ENCODE results near the gene PDE1C.
A peak's percentile ranks its signal among the peaks of the same experiment; 100 is the strongest.
"Not testable (repeated sequence)": the region's sequence is repeated elsewhere in the genome, so short reads cannot be mapped to it uniquely, and the experiment has no call there.

PDE1C gene

DNA sequence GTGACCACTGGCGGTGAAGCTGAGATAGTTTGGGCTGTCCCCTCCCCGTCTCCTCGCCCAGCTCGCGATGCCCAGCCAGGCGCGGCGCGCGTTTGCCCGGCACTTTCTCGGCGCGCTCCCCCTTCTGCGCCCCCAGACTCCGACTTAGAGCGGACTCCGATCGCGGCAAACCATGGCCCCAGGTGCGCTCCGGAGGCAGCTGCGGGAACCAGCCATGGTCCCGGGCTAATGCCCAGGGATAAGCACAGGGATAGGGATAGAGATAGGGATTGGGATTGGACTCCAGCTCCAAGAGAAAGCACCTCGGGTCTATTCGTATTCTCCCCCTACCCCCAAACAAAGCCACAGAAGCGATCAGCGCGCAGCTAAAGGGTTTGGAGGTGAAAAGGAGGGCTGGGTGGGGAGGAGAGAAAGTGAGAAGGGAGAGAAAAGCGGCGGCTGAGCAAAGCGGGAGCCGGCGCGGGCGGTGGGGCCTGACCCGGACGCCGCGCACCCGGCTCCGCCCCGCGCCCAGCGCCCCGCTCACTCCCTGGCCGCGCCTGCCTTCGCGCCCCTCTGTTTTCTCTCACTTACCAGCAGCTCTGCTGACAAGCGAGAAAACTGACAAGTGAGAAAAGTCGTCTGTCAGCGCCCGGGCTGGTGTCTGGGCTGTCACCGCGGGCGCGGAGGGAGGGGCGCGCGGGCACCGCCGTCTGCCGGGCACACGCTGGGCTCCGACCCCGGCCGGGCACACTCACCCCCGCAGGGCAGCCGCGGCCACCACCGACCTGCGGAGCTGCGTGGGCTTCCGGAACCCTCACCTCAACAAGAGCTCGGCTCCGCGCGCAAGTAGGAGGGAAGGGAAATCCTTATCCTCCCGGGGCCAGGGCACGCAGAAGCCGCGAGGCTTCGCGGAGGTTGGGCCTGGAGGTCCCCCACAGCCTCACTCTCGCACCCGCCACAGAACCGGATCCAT lies at the start of gene PDE1C:
Gene PDE1C, minus strand, starts transcription at position 2 of the 955 bp plus-strand sequence.
- no peak for DNase-seq (ENCODE audit: low read depth)

DNA sequence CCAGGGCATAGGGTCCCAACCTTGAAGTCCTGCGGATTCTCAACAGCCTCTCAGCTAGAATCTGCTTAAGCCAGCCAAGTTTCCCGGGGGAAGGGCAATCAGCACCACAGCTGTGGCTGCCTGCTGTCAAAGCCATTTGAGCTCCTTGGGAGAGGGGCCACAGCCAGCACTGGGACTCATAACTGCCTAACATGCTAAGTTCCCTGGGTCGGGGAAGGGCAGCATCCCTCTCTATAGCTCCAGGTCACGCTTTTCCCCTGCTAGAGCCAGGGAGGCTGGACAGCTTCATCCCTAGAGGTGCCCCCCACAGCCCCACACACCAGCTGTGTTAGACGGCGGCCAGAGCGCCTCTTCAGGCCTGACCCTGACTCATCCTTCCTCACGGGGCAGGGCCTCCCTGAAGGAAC lies 49.6 kb upstream of the PDE1C start:
- DNase-seq (ENCODE audit: low read depth) = no peak

DNA sequence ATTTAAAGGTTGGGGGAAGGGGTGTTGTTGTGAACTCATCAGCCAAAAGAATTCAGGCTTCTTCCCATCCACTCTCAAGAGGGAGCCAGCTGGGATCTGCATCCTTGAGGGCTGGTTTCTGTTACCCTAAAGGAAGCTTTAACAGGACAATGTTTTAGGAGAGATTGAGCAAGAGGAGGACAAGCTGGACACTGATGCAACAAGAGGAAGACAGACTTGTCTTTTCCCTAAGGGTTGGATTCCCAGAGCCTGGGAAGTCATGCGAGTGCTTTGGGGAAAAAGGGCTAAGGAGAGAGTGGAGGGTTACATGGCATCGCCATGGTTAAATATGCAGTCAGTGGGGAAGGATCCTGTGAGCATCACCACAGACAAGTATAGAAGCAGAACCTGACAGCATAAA lies 47.6 kb upstream of the PDE1C start:
- no peak for DNase-seq (ENCODE audit: low read depth)

DNA sequence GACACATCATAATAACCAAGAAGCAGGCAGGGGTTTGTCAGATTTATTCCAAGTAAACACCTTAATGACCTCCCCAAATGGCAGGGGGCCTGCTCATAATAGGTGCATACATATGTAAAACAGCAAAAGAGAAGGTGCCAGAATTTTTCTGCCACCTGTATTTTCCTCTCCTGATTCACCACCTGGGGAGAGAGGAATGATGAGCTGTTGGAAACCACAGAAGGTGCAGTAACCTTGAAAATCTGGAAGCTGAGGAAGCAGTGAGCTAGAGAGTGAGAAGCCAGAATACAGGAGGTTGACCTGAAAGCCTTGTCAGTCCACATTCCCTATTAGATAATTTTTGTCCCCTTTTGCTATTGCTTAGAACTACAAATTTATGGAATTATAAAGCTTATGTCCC lies 46.2 kb upstream of the PDE1C start:
- no peak for DNase-seq (ENCODE audit: low read depth)

DNA sequence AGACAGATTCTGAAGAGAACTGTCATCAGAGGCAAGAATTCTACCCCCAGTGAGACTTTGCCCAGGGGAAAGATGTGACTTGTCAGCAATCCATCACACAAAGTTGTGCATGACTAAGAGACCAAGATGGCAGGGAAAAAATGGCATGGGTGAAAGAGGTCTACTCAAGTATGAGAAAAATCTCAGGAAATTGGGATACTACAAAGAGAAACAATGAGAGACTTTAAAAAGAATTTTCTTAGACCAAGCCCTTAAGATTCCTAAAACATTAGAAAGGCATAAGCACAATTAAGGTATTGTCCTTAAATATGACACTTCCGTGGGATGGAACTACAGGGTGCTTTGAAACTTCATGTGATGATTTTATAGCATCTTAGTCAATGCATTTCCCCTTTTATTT lies 45.6 kb upstream of the PDE1C start:
- no peak for DNase-seq (ENCODE audit: low read depth)

DNA sequence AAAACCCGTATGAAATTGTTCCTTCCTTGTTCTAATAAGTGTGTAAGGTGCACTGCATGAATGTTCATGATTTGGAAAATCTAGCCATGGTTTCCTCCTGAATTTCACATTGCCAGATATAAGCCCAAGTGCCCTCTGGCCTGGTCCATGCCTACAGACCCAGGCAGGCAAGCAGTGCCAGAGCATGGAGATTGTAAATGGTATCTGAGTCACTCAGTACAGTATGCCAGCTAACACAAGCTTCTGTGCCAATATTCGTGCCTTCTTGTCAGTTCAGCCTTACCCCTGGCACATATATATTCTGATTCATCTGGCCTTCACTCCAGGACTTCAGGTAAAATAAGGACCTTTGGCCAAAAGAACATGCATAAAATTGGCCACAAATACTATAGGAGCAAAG lies 38.4 kb upstream of the PDE1C start:
- no peak for DNase-seq (ENCODE audit: low read depth)

DNA sequence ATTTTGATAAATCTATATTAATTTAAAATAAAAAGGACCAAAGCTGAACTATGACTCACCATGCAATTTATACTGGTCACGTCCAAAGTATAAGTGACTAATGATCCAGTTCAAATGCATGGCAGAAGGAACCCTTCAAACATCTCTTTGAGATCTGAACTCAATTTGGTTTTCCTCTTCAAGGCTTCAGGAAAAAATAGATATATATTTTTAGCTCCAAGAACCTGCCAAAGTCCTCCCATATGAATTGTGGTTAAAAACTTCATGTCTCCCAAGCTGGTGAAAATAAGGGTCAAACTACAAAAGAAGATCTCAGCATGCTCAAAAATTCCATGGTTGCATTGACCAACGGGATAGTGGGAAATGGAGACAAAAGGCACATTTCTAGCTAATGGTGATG lies 34.6 kb upstream of the PDE1C start:
- no peak for DNase-seq (ENCODE audit: low read depth)

DNA sequence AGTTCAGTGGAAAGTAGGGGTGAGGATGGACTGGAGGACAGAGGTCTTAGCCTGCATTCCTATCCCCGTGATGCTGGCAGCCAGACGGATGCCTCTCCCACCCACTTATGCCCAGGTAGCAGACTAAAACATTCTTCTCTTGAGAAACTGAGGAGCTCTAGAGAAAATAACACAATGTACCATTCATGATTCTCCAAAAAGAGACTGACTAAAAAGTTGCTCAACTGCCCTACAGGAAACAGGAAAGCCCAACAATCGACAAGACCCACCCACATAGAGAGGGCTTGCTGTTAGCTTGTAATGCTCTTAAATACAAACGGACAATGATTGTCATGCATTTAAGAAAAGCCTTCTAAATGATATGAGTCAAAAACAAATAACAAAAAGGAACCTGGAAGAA lies 33.2 kb upstream of the PDE1C start:
- no peak for DNase-seq (ENCODE audit: low read depth)

DNA sequence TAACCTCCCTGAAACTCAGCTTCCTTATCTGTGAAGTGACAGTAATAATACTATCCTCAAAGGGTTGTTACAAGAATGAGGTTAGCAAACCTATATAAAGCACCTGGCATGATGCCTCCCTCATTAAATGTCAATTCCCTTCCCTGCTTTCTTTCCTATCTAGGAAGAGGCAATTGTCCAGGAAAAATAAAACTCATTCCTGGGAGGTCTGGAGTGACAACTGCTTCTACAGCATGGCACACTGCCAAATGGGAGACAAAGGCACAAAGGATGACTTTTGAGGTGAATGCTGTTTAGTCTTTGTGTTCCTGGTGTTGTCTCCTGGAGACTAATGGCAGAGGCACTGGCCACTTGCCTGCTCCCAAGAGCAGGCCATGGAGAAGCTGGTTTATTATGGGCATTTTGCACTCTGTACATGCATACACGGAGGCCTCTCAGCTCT lies 32.2 kb upstream of the PDE1C start:
- DNase-seq (ENCODE audit: low read depth) = no peak

DNA sequence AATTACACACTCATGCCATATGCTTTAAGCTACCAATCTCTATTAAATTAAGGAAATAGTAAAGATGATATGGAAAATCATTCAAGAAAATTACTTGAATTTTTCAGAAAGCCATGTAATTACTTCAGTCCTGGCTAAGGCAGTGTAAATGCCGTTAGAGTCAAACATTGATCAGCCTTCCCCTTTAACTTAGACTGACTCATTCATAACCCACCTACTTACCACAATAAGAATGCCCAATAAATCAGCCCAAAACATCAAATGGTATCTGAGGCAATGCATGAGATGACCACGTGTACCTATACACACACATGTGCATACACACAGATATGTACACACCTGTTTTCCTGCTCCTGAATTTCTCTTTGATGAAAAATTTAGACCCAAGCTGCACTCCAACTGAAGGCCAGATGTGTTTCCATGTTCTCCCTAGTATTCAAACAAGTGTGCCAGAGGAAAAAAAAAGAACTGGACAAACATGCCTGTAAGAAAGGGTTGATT lies 30.2 kb upstream of the PDE1C start:
- DNase-seq (ENCODE audit: low read depth) = no peak

DNA sequence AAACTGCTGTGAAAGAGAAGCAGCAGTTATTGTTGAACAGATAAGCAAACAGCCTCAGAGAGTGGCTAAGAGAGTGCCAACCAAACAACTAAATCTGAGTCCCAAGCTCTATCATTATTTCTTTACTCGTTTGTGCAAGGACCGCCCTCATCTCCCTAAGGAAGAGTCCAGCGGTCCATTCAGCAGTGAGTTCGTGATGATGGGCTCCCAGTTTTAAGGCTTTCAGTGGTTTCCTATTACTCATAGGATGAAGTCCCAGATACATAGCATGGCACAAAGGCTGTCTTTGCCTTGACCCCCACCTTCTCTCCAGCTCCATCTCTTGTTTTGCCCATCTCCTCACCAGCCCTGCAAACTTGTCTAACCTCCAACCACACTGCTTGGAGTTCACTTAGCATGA lies 24.3 kb upstream of the PDE1C start:
- no peak for DNase-seq (ENCODE audit: low read depth)

DNA sequence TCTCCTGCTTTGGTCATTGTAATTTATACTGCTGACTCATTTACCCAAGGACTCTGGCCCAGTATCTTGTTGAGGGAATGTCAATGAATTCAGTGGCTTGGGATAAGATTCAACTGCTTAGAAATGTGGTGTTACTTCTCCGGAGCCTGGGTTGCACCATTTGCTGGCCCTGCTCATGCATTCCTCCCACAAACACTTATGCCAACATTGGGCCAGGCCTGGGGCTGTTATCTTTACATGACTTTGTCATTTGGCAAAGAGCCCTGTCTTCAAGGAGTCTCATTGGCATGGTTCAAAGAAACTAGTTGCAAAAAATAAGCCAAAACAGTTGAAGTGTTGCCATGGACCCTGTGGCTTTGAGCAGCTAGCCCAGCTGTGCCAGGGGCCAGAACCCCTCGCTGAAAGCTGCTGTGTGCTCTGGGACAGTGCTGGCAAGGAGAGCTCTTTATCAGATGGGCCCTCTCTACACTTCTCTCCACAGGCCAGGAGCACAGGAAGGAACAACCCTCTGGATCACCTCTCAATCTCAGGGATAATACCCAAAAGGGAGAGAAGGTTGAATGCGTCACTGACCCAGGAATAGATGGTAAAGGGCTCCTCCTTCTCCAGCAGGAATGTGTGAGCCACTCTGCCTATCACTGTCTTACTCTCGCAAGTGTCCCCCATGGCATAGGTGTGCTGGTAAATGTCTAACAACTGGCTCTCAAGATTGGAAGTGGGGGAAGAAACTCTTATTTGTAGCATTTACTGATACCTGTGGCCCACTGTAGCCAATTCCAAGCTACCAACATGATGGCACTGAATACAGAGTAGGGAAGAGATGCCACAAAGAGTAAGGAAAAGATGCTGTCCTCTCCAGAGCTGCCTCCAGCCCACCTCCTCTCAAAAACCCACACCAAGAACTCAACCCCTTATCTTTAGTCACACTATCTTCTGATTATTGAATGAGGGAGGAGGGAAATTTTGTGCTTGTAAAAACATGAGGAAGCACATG lies 23.5 kb upstream of the PDE1C start:
- peak; percentile 14 for DNase-seq (ENCODE audit: low read depth)

DNA sequence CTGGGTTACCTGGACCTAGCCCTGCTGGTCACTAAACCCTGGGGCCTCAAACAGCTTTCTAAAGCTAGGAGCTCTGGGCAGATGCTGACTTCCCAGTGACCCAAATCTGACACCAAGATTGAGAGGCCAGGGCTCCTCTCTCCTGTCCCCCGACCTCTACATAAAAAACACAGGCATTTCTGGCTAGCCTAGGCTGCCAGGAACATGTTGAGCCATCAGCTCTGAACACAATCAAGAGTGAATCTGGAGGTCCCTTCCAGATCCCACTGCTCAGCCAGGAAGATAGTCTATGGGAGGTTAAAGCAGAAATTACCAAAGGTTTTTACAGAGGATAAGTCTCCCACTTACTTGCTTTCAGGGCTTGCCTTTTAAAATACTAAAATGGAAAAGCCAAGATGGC lies 22.1 kb upstream of the PDE1C start:
- no peak for DNase-seq (ENCODE audit: low read depth)

DNA sequence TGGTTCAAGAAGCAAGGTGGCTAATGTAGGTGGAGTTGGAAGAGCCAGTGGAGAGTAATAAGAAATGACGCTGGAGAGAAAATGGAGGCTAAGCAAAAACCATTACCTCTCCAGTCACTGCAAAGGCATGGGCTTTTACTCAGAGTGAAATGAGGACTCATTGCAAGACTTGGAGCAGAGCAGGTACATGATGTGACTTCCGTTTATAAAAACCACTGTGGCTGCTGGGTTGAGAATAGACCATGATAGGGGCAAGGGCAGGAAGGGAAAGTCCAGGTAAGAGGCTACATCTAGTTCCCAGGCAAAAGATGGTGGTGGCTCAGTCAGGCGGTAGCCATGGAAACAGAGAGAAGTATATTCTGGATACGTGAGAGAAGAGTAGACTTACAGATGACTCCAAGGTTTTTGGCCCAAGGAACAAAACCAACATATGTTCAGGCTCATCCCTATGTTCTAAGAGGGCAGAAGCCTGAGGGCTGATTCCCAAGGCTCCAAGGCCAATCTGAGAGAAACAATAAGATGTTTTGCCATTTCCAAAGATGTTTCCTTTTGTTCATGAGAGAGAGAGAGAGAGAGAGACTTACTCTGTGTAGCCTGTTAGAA lies 21.5 kb upstream of the PDE1C start:
- no peak for DNase-seq (ENCODE audit: low read depth)

DNA sequence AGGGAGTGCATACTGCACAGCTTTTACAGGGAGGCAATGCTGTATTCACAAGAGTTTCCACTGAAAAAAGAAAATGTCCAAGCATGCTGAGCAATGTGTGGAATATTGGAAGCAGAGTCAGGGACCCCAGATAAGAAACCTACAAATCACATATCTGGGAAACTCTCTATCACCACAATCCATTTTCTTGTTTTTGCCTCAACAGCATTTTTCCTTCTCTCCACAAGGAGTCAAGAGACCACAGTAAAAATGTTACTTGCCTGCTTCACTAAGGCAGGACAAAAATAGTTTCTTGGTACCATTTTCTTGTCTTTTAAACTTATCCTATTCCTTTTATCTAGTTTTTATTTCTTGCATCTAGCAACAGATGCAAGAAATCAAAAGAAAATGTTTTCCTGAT lies 19.5 kb upstream of the PDE1C start:
- DNase-seq (ENCODE audit: low read depth) = no peak

DNA sequence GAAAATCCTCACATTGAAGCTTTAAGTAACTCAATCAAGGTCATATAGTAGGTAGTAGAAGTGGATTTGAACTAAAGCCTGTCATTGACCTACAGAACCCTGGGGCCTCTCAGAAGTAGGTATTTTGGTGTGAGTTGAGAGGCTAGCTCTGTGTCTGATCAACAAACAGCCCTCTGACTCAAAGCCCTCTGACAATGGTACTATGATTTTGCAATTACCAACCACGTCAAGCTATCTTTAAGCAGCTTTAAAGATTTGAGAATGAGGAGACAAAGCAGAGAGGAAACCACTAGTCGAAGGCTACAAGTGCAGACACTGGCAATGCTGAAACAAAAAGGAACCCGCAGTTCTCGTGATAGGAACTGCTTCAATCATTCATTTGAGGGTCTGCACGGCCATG lies 19.0 kb upstream of the PDE1C start:
- DNase-seq (ENCODE audit: low read depth) = no peak

DNA sequence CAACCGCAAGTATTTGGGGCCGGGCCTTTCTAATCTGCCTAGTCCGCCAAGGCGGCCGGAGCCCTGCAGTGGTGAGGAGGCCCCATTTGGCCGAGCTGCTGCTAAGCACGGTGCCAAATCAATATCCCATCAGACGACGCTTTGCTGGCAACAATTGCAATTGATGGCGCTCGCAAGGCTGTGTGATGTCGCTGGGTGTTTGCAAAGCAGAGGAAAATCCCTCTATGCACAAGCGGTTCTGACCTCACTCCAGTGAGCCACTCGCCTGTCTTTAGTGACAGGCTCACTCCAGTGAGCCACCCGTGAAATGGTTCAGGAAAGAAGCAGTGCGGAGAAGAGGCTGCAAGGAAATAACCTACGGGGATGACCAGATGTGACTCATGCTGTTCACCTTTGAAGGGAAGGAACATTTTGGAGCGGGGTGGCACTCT lies 18.3 kb upstream of the PDE1C start:
- DNase-seq (ENCODE audit: low read depth) = no peak

DNA sequence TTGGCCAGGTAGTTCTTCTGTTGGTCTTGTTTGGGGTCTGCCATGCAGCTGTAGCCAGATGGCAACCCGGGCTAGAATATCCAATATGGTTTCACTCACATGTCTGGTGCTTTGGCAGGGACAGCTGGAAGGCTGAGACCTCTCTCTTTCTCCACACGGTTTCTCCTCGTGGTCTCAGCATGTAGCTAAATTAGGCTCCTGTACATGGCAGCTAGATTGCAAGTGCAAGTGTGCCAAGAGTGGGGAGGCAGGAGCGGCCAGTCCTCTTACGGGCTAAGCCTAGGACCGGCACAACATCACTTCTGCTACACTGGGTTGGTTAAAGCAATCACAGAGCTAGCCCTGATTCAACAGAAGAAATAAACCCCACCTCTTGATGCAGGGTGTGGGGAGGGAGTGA lies 9.3 kb upstream of the PDE1C start:
- DNase-seq (ENCODE audit: low read depth) = no peak

DNA sequence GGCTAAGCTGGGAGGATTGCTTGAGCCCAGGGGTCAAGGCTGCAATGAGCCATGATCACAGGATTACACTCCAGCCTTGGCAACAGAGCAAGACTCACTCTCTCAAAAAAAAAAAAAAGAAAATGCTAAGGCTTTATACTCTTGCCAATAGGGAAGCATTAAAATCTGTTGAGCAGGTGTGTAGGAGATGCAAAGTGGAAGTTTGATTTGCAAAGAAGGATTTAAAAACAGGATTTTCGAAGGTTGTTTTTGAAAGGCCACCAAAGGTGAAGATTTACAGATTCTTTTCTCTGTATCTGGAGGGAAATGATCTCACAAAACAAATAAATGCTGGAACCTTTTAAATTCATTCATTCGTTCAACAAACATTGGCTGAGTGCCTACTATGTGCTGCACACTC lies 8.6 kb upstream of the PDE1C start:
- no peak for DNase-seq (ENCODE audit: low read depth)

DNA sequence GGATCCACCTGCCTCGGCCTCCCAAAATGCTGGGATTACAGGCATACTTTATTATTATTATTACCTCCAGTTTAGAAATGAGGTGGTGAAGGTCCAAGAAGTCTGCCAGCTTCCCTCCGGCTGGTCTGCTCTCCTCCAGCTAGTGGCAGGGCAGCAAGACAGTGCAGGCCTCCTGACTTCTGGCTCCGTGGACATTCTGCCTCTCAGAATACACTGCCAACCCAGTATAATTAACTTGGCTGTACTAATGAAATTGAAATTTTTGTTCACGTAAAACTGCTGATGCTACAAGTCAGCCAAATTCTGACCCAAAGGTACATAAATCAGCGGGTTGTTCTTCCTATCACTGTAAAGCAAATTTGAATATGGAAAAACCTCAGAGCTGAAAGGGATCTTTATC lies 7.6 kb upstream of the PDE1C start:
- DNase-seq (ENCODE audit: low read depth) = no peak

DNA sequence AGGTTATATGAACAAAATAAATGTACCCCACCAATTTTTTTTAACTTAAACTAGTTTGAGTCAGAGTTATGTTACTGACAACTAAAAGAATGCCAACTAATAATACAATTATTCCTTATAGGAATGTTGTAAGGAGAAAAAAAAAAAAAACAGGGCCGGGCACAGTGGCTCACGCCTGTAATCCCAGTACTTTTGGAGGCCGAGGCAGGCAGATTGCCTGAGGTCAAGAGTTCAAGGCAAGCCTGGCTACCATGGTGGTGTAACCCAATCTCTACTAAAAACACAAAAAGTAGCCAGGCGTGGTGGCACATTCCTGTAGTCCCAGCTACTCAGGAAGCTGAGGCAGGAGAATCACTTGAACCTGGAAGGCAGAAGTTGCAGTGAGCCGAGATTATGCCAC lies 6.6 kb upstream of the PDE1C start:
- DNase-seq (ENCODE audit: low read depth) = not testable (repeated sequence)

DNA sequence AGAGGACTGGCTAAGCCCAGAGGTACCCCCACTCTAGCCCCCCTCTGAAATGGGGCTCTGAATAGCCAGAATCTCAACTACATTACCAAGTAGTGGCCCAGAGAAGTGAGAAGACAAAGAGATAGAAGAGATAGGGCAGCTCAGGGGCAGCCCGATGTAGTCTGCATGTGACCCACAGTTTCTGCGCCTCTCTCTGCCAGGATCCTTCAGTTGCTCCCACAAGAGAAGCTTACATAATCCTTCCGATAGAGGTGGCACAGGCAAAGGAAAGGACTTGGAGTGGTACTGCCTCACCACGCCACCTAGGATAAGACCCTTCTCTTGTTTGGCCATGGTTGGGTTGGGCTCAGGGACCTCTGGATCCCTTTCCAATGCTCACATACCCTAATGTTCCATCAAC lies 5.4 kb upstream of the PDE1C start:
- DNase-seq (ENCODE audit: low read depth) = no peak
